Erythroblast (primary cell): ENCODE measurements around the gene GVQW3.
"Not testable (repeated sequence)": the region's sequence is repeated elsewhere in the genome, so short reads cannot be mapped to it uniquely, and the experiment has no call there.

Source experiments
- DNase-seq, 2 experiments: peaks; one replicate each; lab custom pipeline; 2025; lab: John Stamatoyannopoulos, UW
- GATA1 ChIP-seq: IDR thresholded peaks from 2 replicates; pipeline ENCODE4 v1.6.1; 2011; ENCODE audit warnings: low read depth, mild to moderate bottlenecking, control low read depth, low read length, moderate library complexity
- POLR2A ChIP-seq: IDR thresholded peaks from 2 replicates; pipeline ENCODE4 v1.6.1; 2011; ENCODE audit warnings: mild to moderate bottlenecking, low read length

Gene GVQW3

DNA sequence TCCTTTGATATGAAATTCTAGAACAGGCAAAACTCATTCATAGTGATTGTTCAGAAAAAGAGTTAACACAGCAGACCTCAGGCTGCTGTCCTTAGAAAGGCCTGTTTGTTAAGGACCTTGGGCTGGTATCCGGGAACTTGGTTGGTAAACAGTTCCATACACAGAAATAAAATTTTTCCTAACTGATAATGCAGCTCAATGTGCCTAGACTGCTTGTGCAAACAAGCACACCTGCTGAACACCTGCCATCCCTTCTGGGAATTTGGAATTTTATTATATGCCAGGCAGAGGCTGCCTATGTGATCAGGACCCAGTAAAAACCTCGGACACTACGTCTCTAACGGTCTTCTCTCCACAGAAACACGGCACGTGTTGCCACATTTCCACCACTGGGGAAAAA, 11.7 kb upstream of the GVQW3 start:
- no peak for DNase-seq
- TF ChIP-seq GATA1 (no peak), POLR2A (no peak)

DNA sequence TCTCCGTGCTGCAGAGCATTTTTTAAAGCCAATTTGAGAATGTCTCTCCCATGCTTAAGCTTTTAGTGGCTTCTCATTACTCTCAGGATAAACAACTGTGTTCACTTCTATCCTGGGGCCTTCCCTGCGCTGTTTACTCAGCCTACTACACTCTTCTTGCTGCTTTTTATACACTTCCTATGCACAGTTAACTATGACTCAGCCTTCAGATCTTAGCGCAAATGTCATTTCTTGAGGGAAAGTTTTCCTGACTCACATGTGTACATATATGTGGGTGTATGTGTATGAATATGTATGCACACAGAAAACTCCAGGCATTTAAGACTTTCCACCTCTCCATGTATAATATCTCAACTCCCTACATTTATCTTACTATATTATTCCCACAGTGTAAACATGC, 10.0 kb upstream of the GVQW3 start:
- TF ChIP-seq GATA1 (no peak), POLR2A (no peak)
- DNase-seq = peak in 1 of 2 experiments; percentile 45

DNA sequence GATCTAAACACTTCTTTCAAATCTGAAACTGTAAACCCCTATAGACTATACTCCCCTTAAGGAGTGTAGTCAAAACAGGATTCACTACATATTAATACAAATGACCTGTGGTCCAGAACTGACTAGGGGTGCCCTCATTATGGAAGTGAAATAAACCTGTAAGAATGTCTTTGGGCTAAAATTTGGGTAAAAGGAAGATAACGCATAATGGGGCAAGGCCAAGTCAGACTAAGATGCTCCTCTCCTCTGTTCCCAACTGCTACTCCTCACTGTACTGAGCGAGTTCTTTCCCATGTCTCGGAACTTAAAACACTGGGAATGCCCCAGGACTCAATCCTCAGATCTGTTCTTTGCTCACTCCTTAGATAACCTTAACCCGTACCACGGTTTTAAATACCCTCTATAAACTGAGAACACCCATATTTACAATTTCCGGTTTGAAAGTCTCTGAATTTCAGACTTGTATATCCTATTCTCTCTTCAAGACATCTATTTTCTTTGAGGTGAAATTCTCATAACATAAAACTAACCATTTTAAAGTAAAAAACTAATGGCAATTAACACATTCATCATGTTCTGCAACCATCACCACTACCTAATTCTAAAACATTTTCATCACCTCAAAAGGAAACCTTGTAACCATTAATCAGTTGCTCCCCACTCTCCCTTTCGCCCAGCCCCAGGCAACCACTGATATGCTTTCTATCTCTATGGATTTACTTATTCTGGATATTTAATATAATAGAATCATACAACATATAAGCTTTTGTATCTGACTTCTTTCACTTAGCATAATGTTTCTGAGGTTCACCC, 4.2 kb upstream of the GVQW3 start:
- no peak for TF ChIP-seq GATA1
- no peak for TF ChIP-seq POLR2A
- no peak for DNase-seq

DNA sequence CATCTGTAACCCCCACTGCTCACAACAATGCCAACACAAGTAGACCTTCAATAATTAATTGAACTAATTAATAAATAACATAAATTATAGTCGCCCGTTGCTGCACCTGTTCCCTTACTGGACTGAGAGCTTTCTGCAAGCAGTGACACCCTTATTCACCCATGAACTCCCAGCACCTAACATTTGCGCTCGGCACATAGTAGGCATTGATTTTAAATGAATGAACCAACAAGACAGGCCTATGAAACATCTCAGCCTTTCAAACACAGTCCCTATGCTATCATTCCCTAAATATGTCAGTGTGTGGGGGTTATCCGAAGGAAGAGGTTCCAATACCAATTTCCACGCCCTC, 1.3 kb upstream of the GVQW3 start:
- no peak for DNase-seq
- TF ChIP-seq GATA1 (no peak), POLR2A (no peak)

DNA sequence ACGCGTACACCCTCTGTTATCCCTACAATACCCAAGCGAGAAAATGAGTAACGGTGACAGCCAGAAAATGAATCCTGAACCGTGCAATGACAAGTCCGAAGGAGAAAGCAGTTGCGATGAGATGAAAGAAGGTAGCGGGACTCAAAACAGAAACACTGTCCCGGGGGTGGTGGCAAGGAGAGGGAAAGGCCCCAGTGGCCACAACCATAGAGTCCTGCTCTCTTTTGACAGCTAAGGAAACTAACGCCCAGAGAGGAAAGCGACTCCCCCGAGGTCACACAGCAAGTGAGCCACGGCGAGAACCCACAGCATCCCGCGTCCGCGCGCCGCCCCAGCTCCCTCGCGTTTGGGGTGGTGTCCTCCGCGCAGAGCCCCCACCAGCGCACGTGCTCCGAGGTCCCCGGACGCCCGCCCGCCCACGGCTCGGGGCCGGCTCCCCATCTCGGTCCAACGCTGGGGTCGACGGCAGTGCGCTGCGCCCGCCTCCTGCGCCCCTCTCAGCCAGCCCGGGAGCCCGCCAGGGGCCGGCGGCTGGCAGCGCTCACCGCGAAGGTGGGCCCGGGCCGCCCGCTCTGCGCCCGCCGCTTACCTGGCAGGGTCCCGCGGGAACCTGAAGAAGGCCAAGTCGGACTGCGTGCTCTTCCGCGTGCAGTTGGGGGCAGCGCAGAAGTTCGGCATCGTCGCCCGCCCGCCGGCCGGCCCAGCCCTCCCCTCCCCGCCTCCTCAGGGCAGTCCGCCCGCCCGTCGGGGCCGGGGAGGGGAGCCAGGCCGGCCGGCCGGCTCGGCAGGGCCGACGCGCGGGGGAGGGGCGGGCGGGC, 755 bp upstream of the GVQW3 start:
- TF ChIP-seq GATA1 = no peak
- TF ChIP-seq POLR2A = no peak

DNA sequence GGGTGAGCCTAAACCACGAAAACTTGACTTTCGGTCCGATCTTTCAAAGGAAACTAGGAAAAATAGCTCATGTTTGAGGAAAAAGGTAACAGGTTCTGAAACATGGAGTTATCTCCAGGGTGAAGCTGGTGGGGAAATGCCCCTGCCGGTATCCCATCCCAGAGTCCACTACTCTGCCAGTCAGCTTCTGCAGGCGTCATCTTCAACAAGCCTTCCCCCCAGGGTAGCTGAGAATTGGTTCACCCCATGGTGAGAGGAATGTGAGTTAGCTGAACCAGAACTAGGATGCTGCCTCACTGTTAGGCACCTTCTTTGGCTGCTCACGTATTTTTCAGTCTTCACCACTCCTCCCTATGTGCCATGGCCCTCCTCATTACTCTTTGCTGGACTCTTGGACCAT, 1.1 kb downstream of the GVQW3 start:
- no peak for TF ChIP-seq GATA1
- TF ChIP-seq POLR2A = no peak
- peak in 1 of 2 experiments; percentile 10 for DNase-seq

More for the DNA sequence above, 755 bp upstream of the GVQW3 start:
- DNase-seq = peak; percentile 67 to 77

DNA sequence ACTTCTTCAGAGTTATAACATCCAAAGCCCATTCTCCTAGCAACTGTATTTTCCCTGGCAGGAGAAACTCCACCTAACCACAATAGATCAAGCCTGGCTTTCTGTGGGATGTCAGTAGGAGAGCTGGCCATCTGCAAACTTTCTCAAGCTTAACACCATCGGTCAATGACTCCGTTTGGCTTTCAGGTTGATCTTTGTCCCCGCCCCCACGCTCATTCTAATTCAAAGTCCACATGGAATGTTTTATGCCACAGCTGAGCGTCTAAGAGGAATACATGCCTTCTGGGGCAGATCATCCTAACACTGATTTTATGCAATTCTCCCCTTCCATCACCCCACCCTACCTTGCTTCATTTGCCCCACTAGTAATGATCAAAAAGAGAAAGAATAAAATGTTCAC, 4.8 kb downstream of the GVQW3 start:
- TF ChIP-seq GATA1 (no peak), POLR2A (no peak)
- no peak for DNase-seq

DNA sequence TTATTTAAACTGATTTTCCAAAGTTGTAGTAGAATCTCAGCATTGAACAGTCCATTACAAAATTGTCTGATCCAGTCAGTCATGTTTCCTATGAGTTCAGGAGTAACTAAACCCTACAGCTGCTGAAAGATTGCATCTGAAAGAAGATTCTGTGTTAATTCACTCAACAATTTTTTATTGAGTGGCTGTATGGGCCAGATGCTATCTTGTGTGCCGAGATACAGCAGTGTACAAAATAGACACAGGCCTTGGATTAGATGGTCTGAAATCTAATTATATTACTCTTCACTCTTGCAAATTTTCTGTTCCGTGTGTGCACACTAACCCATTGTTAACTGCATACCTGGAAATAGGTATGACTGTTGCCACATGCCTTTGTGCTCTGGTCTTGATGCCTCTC, 7.3 kb downstream of the GVQW3 start:
- no peak for DNase-seq
- TF ChIP-seq GATA1 (no peak), POLR2A (no peak)

DNA sequence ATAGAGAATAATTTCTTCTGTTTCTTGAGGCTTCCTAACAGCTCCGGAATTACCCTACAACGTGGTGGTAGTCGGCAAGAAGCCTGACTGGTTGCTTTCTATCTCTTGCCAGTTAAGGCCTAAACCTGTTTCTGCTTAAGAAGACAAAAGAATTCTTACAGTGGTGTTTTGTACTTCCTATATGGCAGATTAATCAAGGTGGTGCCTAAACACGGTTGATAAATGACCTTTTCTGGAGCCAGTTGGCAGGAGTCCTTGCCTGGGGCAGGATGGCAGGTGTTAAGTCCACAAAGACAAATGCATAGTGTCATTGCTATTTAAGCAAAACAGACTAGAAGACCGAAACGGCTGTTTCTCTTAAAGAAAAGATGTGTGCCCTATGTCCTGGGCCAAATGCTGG, 9.9 kb downstream of the GVQW3 start:
- TF ChIP-seq POLR2A (no peak), GATA1 (no peak)
- DNase-seq = no peak

DNA sequence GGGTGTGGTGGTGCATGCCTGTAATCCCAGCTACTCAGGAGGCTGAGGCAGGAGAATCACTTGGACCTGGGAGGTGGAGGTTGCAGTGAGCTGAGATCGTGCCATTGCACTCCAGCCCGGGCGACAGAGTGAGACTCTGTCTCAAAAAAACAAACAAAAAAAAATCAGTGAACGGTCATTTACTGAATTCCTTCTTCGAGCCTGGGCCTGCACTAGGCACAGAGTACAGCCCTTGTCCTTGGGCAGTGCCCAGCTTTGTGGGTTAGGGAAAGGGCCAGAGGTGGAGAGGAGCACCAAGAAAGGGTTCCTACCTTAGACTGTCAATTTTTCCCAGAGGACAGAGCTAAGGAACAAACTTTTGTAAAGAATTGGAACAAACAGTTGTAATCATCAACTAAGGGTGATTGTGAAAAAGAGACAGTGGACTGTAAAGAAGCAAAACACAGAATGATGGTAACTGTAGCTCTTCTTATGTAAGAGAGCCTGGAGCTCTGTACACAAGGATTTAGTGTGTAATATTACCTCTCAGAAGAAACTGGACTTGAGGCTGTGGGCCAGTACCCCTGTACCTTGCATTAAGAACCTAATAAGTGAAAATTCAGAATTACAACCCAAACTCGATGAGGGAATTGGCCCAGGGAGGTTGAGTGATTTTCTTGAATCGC, 10.8 kb downstream of the GVQW3 start:
- DNase-seq = no peak
- TF ChIP-seq POLR2A (no peak), GATA1 (no peak)

DNA sequence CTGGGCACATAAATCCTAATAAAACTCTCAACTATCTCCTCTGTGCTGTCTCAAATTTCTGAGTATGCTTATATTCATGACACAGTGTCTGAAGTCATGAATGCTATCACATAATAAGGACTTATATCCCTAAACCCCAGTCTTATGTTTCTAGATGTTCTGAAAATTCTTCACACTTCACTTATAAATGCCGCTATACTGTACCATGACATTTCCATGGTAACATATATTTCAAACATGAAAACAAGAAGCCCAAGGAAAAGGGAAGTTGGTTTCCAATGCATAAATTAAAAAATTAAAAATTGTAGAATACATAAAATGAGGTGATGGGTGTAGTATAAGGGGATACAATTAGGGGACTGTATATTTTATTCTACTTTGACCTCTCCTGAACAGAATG, 11.7 kb downstream of the GVQW3 start:
- no peak for TF ChIP-seq GATA1
- TF ChIP-seq POLR2A = no peak
- DNase-seq = no peak

DNA sequence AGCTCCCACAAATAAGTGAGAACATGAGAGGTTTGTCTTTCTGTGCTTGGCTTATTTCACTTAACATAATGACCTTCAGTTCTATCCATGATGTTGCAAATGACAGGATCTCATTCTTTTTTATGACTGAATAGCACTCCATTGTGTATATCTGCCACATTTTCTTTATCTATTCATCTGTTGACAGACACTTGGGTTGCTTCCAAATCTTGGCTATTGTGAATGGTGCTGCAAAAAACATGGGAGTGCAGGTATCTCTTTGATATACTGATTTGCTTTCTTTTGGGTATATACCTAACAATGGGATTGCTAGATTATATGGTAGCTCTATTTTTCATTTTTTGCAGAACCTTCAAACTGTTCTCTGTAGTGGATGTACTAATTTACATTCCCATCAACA, 13.3 kb downstream of the GVQW3 start:
- no peak for DNase-seq
- TF ChIP-seq POLR2A (no peak), GATA1 (no peak)

DNA sequence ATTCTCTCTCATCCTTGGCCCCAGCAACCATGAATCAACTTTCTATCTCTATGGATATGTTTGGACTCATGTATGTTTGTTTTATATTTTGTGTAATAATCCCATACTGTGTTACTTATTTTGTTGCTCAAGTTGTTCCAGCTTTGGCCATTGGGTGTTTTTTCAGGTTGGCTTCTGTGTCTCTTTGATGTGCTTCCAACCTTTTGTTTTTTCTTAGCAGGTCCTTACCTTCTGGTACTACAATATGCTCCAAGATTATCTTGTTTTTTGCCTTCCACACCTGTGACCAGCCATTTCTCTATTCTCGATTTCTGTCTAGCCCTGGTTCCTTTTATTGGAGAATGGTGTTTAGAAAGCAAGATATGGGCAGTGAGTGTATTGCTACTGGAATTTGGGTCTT, 14.2 kb downstream of the GVQW3 start:
- no peak for TF ChIP-seq POLR2A
- TF ChIP-seq GATA1 = no peak
- DNase-seq = no peak

DNA sequence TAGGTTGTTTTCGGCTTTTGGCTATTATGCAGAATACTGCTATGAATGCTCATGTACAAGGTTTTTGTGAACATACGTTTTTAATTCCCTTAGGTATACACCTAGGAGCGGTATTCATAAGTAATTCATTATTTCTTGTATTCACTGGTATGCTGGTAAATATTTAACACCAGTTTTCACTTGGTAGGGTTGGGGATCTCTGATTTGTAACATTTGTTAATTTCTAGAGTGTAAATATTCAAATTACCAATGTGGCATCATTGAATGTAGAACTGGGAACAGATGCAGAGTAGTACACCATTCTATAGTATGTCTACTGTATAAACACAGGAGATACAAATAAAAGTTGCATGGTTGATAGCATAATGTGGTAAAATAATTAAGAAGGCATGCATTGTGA, 16.3 kb downstream of the GVQW3 start:
- TF ChIP-seq GATA1 (no peak), POLR2A (no peak)
- no peak for DNase-seq

DNA sequence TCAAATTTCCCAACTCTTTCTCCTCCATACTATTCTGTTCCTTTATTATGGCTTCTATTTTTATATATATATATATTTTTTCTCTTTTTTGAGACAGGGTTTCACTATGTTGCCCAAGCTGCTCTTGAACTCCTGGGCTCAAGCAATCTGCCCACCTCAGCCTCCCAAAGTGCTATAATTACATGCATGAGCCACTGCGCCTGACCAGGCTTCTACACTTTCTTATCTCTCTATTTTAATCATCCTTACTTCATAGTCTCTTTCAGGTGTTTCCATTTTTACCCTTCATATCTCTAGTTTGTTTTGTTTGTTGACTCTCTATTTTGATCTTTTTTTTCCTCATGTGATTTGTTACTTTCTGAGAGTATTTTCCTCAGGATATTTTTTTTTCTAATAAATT, 19.8 kb downstream of the GVQW3 start:
- DNase-seq = no peak
- TF ChIP-seq POLR2A = no peak
- no peak for TF ChIP-seq GATA1

DNA sequence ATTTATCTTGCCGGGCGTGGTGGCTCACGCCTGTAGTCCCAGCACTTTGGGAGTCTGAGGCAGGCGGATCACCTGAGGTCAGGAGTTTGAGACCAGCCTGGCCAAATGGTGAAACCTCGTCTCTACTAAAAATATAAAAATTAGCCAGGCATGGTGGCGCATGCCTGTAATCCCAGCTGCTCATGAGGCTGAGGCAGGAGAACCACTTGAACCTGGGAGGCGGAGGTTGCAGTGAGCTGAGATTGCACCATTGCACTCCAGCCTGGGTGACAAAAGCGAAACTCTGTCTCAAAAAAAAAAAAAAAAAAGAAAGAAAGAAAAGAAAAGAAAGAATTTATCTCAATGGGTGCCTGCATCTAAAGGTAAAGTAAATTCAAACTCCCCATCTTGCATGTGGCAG, 20.4 kb downstream of the GVQW3 start:
- DNase-seq = not testable (repeated sequence)
